ENCODE data around the gene MNS1. TPM values are rescaled to one million over a fixed set of nuclear protein-coding genes. Genes with fewer than 3 reads are reported as not detected.

MNS1 gene
- total and polyA plus RNA-seq, 9 of the 15 experiments (the other 6 are each of a cell fraction or from before 2014, with no cell fraction given): 1.1 to 10.3 (median 2.5) TPM

- Histone ChIP-seq H3K4me3 (no peak overlapping the region), H3K4me1 (replicated peaks in 1 of 2; ENCODE audit: control insufficient read depth in 2 of 2, insufficient read depth in 2 of 2, low read length in 2 of 2) (no peaks in the 10 kb centered on the region; a peak in 1 of 5 replicates), H3K9ac (ENCODE audit: insufficient read depth in 1 of 2, low read depth in 2 of 2, low read length in 2 of 2) (no peak overlapping the region), H3K9me1 (ENCODE audit: control insufficient read depth, insufficient read depth, low read length) (no peaks in the 10 kb centered on the region), H3K79me2 (ENCODE audit: control insufficient read depth, insufficient read depth, low read length) (no peaks in the 10 kb centered on the region), H2AFZ (ENCODE audit: low read depth, low read length) (no peak overlapping the region), H3K36me3 (ENCODE audit: control insufficient read depth, insufficient read depth, low read length) (no peaks in the 10 kb centered on the region), H3K9me3 (replicated peaks; ENCODE audit: control insufficient read depth, insufficient read depth, low read depth, low read length) (no peaks in the 10 kb centered on the region), H3K4me2 (ENCODE audit: insufficient read depth, low read length) (no peak overlapping the region), H3K27me3 (ENCODE audit: control insufficient read depth in 2 of 2, insufficient read depth in 2 of 2, low read length in 2 of 2) (no peaks in the 10 kb centered on the region), H3K27ac (ENCODE audit: extremely low read depth, low read depth, low read length) (no peak overlapping the region), H4K20me1 (replicated peaks; ENCODE audit: control insufficient read depth, insufficient read depth, low read length) (no peaks in the 10 kb centered on the region)
- POLR2A ChIA-PET: no interaction called here
- intact Hi-C loops (cut with micrococcal nuclease) (no loop called here), in situ Hi-C loops (cut with MboI) (no loop called here)
- FAIRE-seq (no peak), ATAC-seq (no peak), DNase-seq (ENCODE audit: extremely low read depth in 1 of 4, low spot score in 3 of 4) (no peak)
- CTCF ChIA-PET (ENCODE audit: low intra/inter-chr PET ratio): no interaction called here
- 13% methylated on average over 2 of the region's 2 CpGs for WGBS (ENCODE audit: insufficient coverage, low coverage, missing lambda C conversion rate)
- BruUV-seq (replicated peaks): no TSS peak
- no peak for TF ChIP-seq GABPB2 (CRISPR knock-in tag; conservative IDR thresholded peaks at IDR 0.05)
- TF ChIP-seq NR1H2 (CRISPR knock-in tag; IDR thresholded peaks at IDR 0.05): no peak
- TF ChIP-seq SFPQ (IDR thresholded peaks at IDR 0.05; ENCODE audit: low read depth, low read length): no peak
- no peak for TF ChIP-seq ZBTB40 (IDR thresholded peaks at IDR 0.05)
- no peak for TF ChIP-seq ZBTB40 (CRISPR knock-in tag; IDR thresholded peaks at IDR 0.05)
- TF ChIP-seq FOXK2 (conservative IDR thresholded peaks at IDR 0.05 in 1 of 2, IDR thresholded peaks at IDR 0.05 in 1 of 2; ENCODE audit: low read depth in 2 of 2): no peak
- no peak for TF ChIP-seq CBX1 (IDR thresholded peaks at IDR 0.05; ENCODE audit: low read depth)
Observed at GRCh38 chr15:56411122-56411749, 53.7 kb downstream of the MNS1 start.

Data from K562 (cell line).